Activated B cell treated with CpG ODN at 0.5 μM for 24 hours (primary cell): ENCODE results near the gene DLG1. TPM values are rescaled to one million over a fixed set of nuclear protein-coding genes. Genes with fewer than 3 reads are reported as not detected.

ENCODE experiments used
- ATAC-seq: fragments of 200-7000 bp; cut with Tn5 transposase; one replicate; pipeline ENCODE4 v1.10.0; 2021; ENCODE audit warnings: low read depth, mild to moderate bottlenecking, moderate library complexity
- CTCF ChIA-PET: fragments of 350-600 bp; sonication (Branson Sonifier 250); formaldehyde crosslinking; loops from one replicate; lab custom pipeline; 2021; ENCODE audit warnings: antibody characterized with exemption; lab: Charles Lee
- POLR2A ChIA-PET: fragments of 350-600 bp; sonication (Branson Sonifier 250); formaldehyde crosslinking; loops from one replicate; lab custom pipeline; 2021; ENCODE audit warnings: antibody characterized with exemption; lab: Charles Lee
- DNase-seq: peaks from one replicate; pipeline ENCODE4 v3.0.0; 2022
- H3K27ac Mint-ChIP-seq: one replicate; pipeline ENCODE4 v1.8.0; 2020; ENCODE audit warnings: mixed read lengths
- H3K27me3 Mint-ChIP-seq: one replicate; pipeline ENCODE4 v1.8.0; 2021; ENCODE audit warnings: mixed read lengths
- H3K36me3 Mint-ChIP-seq: one replicate; pipeline ENCODE4 v1.8.0; 2021; ENCODE audit warnings: low read depth, mixed read lengths
- H3K4me1 Mint-ChIP-seq: one replicate; pipeline ENCODE4 v1.8.0; 2021; ENCODE audit warnings: mixed read lengths
- H3K4me3 Mint-ChIP-seq: one replicate; pipeline ENCODE4 v1.8.0; 2020; ENCODE audit warnings: mild to moderate bottlenecking, mixed read lengths
- H3K9me3 Mint-ChIP-seq: one replicate; pipeline ENCODE4 v1.8.0; 2020; ENCODE audit warnings: mixed read lengths
- CTCF ChIP-seq: fragments of 200-600 bp; IDR thresholded peaks from one replicate; pipeline ENCODE4 v1.8.0; 2022; ENCODE audit warnings: antibody characterized with exemption, mild to moderate bottlenecking
- intact Hi-C: fragments of 100-400 bp; cut with micrococcal nuclease; formaldehyde crosslinking; loops from one replicate; pipeline ENCODE4 v1.15.1; 2024
- total RNA-seq: library from RNA; stranded (reverse); gene quantifications from 2 replicates; pipeline ENCODE4 v1.2.3, GENCODE V29; 2022

The DLG1 gene
- total RNA-seq, 1 donor from 2014 or later = 102 TPM

GRCh38 chr3:197270558-197271317 is 27.7 kb downstream of the DLG1 start:
- Mint-ChIP-seq H3K36me3 (peaks cover 42% of the 10 kb centered on the region), H3K9me3 (no peaks in the 10 kb centered on the region), H3K27ac (no peak overlapping the region), H3K27me3 (no peaks in the 10 kb centered on the region), H3K4me1 (peaks cover 23% of the 10 kb centered on the region), H3K4me3 (no peak overlapping the region)
- no peak for TF ChIP-seq CTCF
- ChIA-PET POLR2A (no interaction called here), CTCF (no interaction called here)
- ATAC-seq (no peak), DNase-seq (no peak)
- intact Hi-C loops = no loop called here

GRCh38 chr3:197269024-197269423 is 29.4 kb downstream of the DLG1 start:
- intact Hi-C loops = no loop called here
- DNase-seq (no peak), ATAC-seq (no peak)
- Mint-ChIP-seq H3K27ac (no peak overlapping the region), H3K27me3 (no peaks in the 10 kb centered on the region), H3K9me3 (no peaks in the 10 kb centered on the region), H3K4me1 (peaks cover 20% of the 10 kb centered on the region), H3K4me3 (no peak overlapping the region), H3K36me3 (peaks cover 34% of the 10 kb centered on the region)
- ChIA-PET CTCF (interaction anchor here (2.2 kb wide), 1 partner anchor 12 kb away, joined by 7 read pairs; no protein-coding TSS in a partner anchor), POLR2A (no interaction called here)
- no peak for TF ChIP-seq CTCF

- CTCF ChIA-PET = interaction anchor here (2.2 kb wide), 1 partner anchor 11 kb away, joined by 7 read pairs; no protein-coding TSS in a partner anchor
- H3K9me3 Mint-ChIP-seq = no peaks in the 10 kb centered on the region
- intact Hi-C loops = no loop called here
- DNase-seq (no peak), ATAC-seq (no peak)
- no peak for TF ChIP-seq CTCF
- H3K27ac Mint-ChIP-seq = no peak overlapping the region
- POLR2A ChIA-PET = interaction anchor here (0.6 kb wide), 1 partner anchor 29 kb away, joined by 4 read pairs; no protein-coding TSS in a partner anchor
- H3K4me1 Mint-ChIP-seq = peaks cover 20% of the 10 kb centered on the region
- peaks cover 33% of the 10 kb centered on the region for H3K36me3 Mint-ChIP-seq
- H3K4me3 Mint-ChIP-seq = no peak overlapping the region
- H3K27me3 Mint-ChIP-seq = no peaks in the 10 kb centered on the region
Observed at GRCh38 chr3:197268294-197268693, 30.1 kb downstream of the DLG1 start.

- no peaks in the 10 kb centered on the region for H3K9me3 Mint-ChIP-seq
- intact Hi-C loops = no loop called here
- H3K4me3 Mint-ChIP-seq = no peak overlapping the region
- peaks cover 7% of the 10 kb centered on the region for H3K4me1 Mint-ChIP-seq
- H3K36me3 Mint-ChIP-seq = peaks cover 26% of the 10 kb centered on the region
- DNase-seq (no peak), ATAC-seq (no peak)
- ChIA-PET POLR2A (no interaction called here), CTCF (interaction anchor here (1.0 kb wide), 1 partner anchor 9 kb away, joined by 3 read pairs; no protein-coding TSS in a partner anchor)
- no peaks in the 10 kb centered on the region for H3K27me3 Mint-ChIP-seq
- no peak for TF ChIP-seq CTCF
- no peak overlapping the region for H3K27ac Mint-ChIP-seq
Observed at GRCh38 chr3:197266331-197266730, 32.1 kb downstream of the DLG1 start.

- DNase-seq = no peak
Observed at GRCh38 chr3:197262709-197263108, 35.7 kb downstream of the DLG1 start.

More at GRCh38 chr3:197262709-197263108, 35.7 kb downstream of the DLG1 start:
- POLR2A ChIA-PET = no interaction called here
- CTCF ChIA-PET = no interaction called here
- Mint-ChIP-seq H3K4me3 (no peak overlapping the region), H3K4me1 (peaks cover 11% of the 10 kb centered on the region), H3K36me3 (peaks cover 16% of the 10 kb centered on the region), H3K9me3 (no peaks in the 10 kb centered on the region), H3K27ac (no peak overlapping the region), H3K27me3 (no peaks in the 10 kb centered on the region)
- ATAC-seq = no peak
- TF ChIP-seq CTCF = no peak
- intact Hi-C loops = no loop called here
